Lung (tissue), 12 donors: ENCODE results near the gene IGFALS. TPM values are rescaled to one million over a fixed set of nuclear protein-coding genes. Genes with fewer than 3 reads are reported as not detected.
A peak's percentile ranks its signal among the peaks of the same experiment; 100 is the strongest.

ENCODE experiments used
- ATAC-seq: fragments of 200-7000 bp; cut with Tn5 transposase; one replicate; pipeline ENCODE4 v1.9.1; 2020; ENCODE audit warnings: moderate number of reproducible peaks; ENCODE audit not compliant: insufficient read depth, low FRiP score
- DNase-seq, 3 donors: peaks; one replicate each; pipeline ENCODE4 v3.0.0-alpha.2; 2013 to 2017
- H3K27ac ChIP-seq, 2 donors: one replicate each; pipeline ENCODE4 v1.5.1; 2013; ENCODE audit warnings: mild to moderate bottlenecking in 2 of 2, moderate library complexity in 2 of 2, control low read depth in 1 of 2, inconsistent platforms in 1 of 2, low read depth in 1 of 2, low read length in 1 of 2
- H3K27me3 ChIP-seq, 3 donors: one replicate each; pipeline ENCODE4 v1.5.1; 2013; ENCODE audit warnings: low read length in 2 of 3; ENCODE audit not compliant: control insufficient read depth in 3 of 3, insufficient read depth in 3 of 3
- H3K36me3 ChIP-seq, 4 donors: one replicate each; pipeline ENCODE4 v1.5.1; 2013; ENCODE audit warnings: low read length in 4 of 4, mild to moderate bottlenecking in 1 of 4, moderate library complexity in 1 of 4; ENCODE audit not compliant: control insufficient read depth in 4 of 4, insufficient read depth in 4 of 4
- H3K4me1 ChIP-seq, 5 donors: one replicate each; pipeline ENCODE4 v1.5.1; 2013; ENCODE audit warnings: low read length in 5 of 5, mild to moderate bottlenecking in 2 of 5, moderate library complexity in 1 of 5; ENCODE audit not compliant: control insufficient read depth in 5 of 5, insufficient read depth in 5 of 5
- H3K4me3 ChIP-seq: one replicate; pipeline ENCODE4 v1.5.1; 2013; ENCODE audit warnings: mild to moderate bottlenecking, control low read depth, moderate library complexity
- H3K9ac ChIP-seq, 2 donors: one replicate each; pipeline ENCODE4 v1.5.1; 2013; ENCODE audit warnings: low read length in 2 of 2, control low read depth in 1 of 2; ENCODE audit not compliant: insufficient read depth in 1 of 2
- H3K9me3 ChIP-seq, 4 donors: one replicate each; pipeline ENCODE4 v1.5.1; 2013; ENCODE audit warnings: low read length in 3 of 4, mild to moderate bottlenecking in 1 of 4, moderate library complexity in 1 of 4; ENCODE audit not compliant: control insufficient read depth in 4 of 4, insufficient read depth in 3 of 4
- CTCF ChIP-seq: IDR thresholded peaks from 2 replicates; pipeline ENCODE4 v1.5.1; 2012; ENCODE audit warnings: mild to moderate bottlenecking; ENCODE audit errors: control extremely low read depth, extremely low read depth
- WGBS, 2 donors: extraction: QIAGEN DNeasy Blood & Tissue Kit; methylation state at CpG; one replicate each; pipeline ENCODE4 v1.1.7; 2013; 5-methylcytosine and 5-hydroxymethylcytosine counted together
- polyA plus RNA-seq, 2 donors: library from polyadenylated mRNA; stranded (reverse); fragments of 200-250 nt; gene quantifications; one replicate each; pipeline ENCODE4 v1.2.1, GENCODE V29; 2013
- total RNA-seq, 2 donors: library from RNA; depleted of rRNA in 1 of 2; stranded (reverse); fragments of >200 nt in 1 of 2; gene quantifications; one replicate each; pipeline ENCODE4 v1.2.1, GENCODE V29; 2014 to 2021
- donor health status: control.
- donor health status: control.
- donor health status: Bipolar disorder and iron deficiency.
- donor health status: healthy.
- donor health status: DM: yes; HTN: yes; CAD: no.

The IGFALS gene
- total and polyA plus RNA-seq, 4 donors = 1.2 to 4.4 (median 1.5) TPM

GRCh38 chr16:1825381-1825863, 31.9 kb upstream of the IGFALS start:
- H3K9me3 ChIP-seq = no peaks in the 10 kb centered on the region
- peaks cover 0 to 23% (median 7%) of the 10 kb centered on the region in 4 donors for H3K36me3 ChIP-seq
- no peak for TF ChIP-seq CTCF
- peak overlapping the region in 1 of 2 donors; percentile 86 for H3K27ac ChIP-seq
- H3K4me1 ChIP-seq = peaks cover 6 to 26% (median 10%) of the 10 kb centered on the region in 5 donors
- 57 to 65% methylated on average over 15 of the region's 15 CpGs for WGBS, 2 donors
- no peaks in the 10 kb centered on the region for H3K27me3 ChIP-seq
- peak overlapping the region; percentile 62 for H3K4me3 ChIP-seq
- no peak overlapping the region for H3K9ac ChIP-seq
- ATAC-seq (no peak), DNase-seq (no peak)

- WGBS, 2 donors = 78 to 81% methylated on average over 9 of the region's 9 CpGs
- H3K9me3 ChIP-seq = no peaks in the 10 kb centered on the region
- H3K4me1 ChIP-seq = peaks cover 5 to 20% (median 6%) of the 10 kb centered on the region in 5 donors
- peaks cover 0 to 32% (median 9%) of the 10 kb centered on the region in 4 donors for H3K36me3 ChIP-seq
- no peak overlapping the region for H3K9ac ChIP-seq
- TF ChIP-seq CTCF = no peak
- no peak for ATAC-seq
- peak; percentile 40 to 67 (median 49) for DNase-seq
- H3K27ac ChIP-seq = no peak overlapping the region
- H3K27me3 ChIP-seq = no peaks in the 10 kb centered on the region
- no peak overlapping the region for H3K4me3 ChIP-seq
Measured at GRCh38 chr16:1823821-1824220, 30.3 kb upstream of the IGFALS start.

GRCh38 chr16:1822801-1823200, 29.3 kb upstream of the IGFALS start:
- Histone ChIP-seq H3K9ac (no peak overlapping the region), H3K9me3 (no peaks in the 10 kb centered on the region), H3K4me1 (peaks cover 0 to 15% (median 5%) of the 10 kb centered on the region in 5 donors), H3K36me3 (peaks cover 0 to 41% (median 9%) of the 10 kb centered on the region in 4 donors), H3K27ac (no peak overlapping the region), H3K4me3 (no peak overlapping the region), H3K27me3 (no peaks in the 10 kb centered on the region)
- WGBS, 2 donors = 91 to 96% methylated on average over 16 of the region's 16 CpGs
- no peak for DNase-seq
- no peak for ATAC-seq
- no peak for TF ChIP-seq CTCF
